GM18909 (cell line): ENCODE measurements around the gene ARHGAP15.
A peak's percentile ranks its signal among the peaks of the same experiment; 100 is the strongest.

Experiments used
- ATAC-seq: cut with Tn5 transposase; IDR thresholded peaks from one replicate; pipeline ENCODE4 v1.9.1; 2021; ENCODE audit warnings: mild to moderate bottlenecking; ENCODE audit not compliant: unreplicated experiment, poor library complexity

ARHGAP15 gene

GRCh38 chr2:143768991-143769390, 639.8 kb downstream of the ARHGAP15 start:
- ATAC-seq, result no peak

- no peak for ATAC-seq
Measured at GRCh38 chr2:143771939-143772338, 642.7 kb downstream of the ARHGAP15 start.

GRCh38 chr2:143776526-143777297, 647.5 kb downstream of the ARHGAP15 start:
- no peak for ATAC-seq

GRCh38 chr2:143779021-143779420, 649.8 kb downstream of the ARHGAP15 start:
- ATAC-seq, result no peak

GRCh38 chr2:143786026-143786765, 657.0 kb downstream of the ARHGAP15 start:
- no peak for ATAC-seq

- ATAC-seq, result no peak
Measured at GRCh38 chr2:143787674-143788073, 658.5 kb downstream of the ARHGAP15 start.

GRCh38 chr2:143792602-143793001, 663.4 kb downstream of the ARHGAP15 start:
- no peak for ATAC-seq

GRCh38 chr2:143793381-143793780, 664.2 kb downstream of the ARHGAP15 start:
- ATAC-seq, result no peak

- no peak for ATAC-seq
Measured at GRCh38 chr2:143796051-143796450, 666.8 kb downstream of the ARHGAP15 start.

GRCh38 chr2:143801561-143801960, 672.3 kb downstream of the ARHGAP15 start:
- ATAC-seq, result no peak

- ATAC-seq, result peak; percentile 39
Measured at GRCh38 chr2:143802242-143802641, 673.0 kb downstream of the ARHGAP15 start.

- peak; percentile 84 for ATAC-seq
Measured at GRCh38 chr2:143802871-143803650, 673.8 kb downstream of the ARHGAP15 start.

- ATAC-seq, result no peak
Measured at GRCh38 chr2:143803936-143804335, 674.7 kb downstream of the ARHGAP15 start.

- ATAC-seq, result no peak
Measured at GRCh38 chr2:143805666-143806065, 676.4 kb downstream of the ARHGAP15 start.

GRCh38 chr2:143807192-143807591, 678.0 kb downstream of the ARHGAP15 start:
- no peak for ATAC-seq

- ATAC-seq, result no peak
Measured at GRCh38 chr2:143807671-143808070, 678.5 kb downstream of the ARHGAP15 start.

- ATAC-seq, result no peak
Measured at GRCh38 chr2:143808166-143808565, 678.9 kb downstream of the ARHGAP15 start.

- ATAC-seq, result no peak
Measured at GRCh38 chr2:143815082-143815481, 685.9 kb downstream of the ARHGAP15 start.

GRCh38 chr2:143816916-143817315, 687.7 kb downstream of the ARHGAP15 start:
- ATAC-seq, result no peak
